GM18861 (cell line): ENCODE data around the gene NAV2.

Source experiments
- ATAC-seq: cut with Tn5 transposase; IDR thresholded peaks from one replicate; pipeline ENCODE4 v1.9.1; 2021; ENCODE audit not compliant: unreplicated experiment

Gene NAV2

DNA sequence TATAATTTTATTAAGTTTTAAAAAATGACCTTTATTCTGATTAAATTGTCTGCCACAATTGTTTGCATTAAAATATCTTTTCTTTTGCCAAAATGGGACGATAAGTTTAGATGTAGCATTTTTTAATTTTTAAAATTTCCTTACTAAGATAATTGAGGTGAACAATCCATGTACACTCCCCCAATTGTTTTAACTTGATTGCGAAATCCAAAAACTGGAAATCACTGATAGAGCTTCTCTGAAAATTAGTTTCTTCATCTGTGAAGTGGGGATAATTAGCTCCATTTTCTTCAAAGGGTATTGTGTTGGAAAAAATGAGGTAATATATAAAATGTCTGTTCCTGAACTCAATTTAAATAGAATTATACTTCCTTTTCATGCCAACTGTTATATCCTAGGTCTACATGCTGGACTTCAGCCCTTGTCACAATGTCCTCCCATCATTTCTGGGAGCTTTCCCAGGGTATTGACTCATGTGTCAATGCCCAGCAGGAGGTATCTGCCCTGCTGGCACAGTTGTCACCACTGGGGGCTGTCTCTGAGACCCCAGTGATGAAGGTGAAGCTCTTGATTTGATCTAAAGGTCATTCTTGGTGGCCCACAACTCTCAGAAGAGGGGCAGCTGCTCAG, 28.7 kb upstream of the NAV2 start:
- no peak for ATAC-seq

DNA sequence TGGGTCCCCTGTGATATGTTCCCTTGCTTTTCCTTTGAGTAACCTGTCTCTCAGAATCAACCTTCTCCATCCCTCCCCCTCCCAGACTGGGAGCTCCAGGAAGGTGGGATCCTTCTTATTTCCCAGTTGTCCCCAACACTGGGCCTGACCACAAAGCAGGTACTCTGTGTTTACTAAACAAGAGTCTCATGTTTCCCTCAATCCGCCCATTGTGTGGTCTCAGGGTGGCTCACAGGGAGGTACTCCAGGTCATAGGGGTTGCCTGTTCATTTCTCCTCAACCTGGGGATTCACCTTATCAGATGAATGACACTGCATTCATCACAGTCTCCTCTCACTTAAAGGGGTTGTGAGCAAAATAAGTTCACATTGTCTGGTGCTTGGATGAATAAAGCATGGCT, 26.4 kb upstream of the NAV2 start:
- no peak for ATAC-seq

DNA sequence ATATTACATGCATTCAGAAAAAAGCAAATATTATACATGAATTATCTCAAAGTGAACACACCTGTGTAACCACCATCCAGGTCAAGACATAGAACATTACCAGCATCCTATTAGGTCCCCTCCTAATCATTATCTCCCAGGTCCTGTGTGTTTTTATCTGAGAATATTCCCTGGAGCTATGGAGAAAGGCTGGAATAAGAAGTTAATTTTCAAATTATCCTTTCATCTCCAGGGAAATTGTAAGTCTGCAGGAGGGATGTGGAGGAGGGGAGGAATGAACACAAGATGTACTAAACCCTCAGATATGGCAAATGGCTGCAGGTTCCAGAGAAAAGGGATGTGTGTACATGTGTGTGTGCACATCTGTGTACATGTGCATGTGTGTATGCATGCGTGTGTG, 25.2 kb upstream of the NAV2 start:
- no peak for ATAC-seq

DNA sequence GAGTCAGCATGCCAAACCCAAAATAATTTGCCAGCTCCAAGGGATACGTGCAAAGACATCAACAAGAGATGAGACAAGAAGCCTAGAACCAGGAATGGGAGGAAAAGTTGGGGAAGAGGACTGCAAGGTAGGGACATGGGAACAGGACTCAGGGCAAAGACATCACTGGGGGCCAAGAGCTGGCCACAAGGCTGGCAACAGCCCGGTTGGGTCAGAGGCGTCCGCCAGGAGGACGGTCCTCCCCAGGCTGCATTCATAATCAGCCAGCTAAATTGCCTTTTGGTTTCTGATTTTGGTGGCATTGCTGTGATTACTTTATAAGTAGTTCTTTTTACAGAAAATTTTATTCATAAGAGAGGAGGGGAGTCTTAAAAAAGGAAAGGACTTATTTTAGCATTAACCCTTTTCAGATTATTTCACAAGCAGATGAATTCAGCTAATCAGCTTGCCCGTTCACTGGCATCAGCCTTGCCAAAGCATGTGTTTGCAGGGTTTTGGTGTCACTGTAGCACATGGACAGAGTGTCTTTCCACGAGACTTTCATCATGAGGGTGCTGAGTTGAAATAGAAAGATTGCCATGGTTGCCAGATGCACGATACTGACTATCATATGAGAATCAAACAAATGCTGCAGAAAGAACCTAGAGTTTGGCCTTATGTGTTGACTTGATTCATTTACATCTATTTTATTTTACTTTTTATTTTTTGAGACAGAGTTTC, 23.2 kb upstream of the NAV2 start:
- no peak for ATAC-seq

DNA sequence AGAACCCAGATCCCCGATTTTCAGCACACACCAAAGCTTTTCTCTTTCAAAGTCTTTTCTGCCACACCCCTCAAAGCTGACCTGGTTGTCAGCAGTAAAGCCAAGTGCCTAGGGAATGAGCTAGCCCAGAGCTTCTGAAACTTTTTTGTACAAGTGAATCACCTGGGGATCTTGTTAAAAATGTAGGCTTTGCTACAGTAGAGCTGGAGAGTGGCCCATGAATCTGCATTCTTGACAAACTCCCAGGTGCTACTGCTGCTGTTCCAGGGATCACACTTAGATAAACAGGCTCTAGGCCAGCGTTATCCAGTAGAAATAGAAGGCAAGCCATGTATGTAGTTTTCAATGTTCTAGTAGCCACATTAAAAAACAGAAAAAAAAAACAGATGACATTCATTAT, 21.8 kb upstream of the NAV2 start:
- no peak for ATAC-seq

DNA sequence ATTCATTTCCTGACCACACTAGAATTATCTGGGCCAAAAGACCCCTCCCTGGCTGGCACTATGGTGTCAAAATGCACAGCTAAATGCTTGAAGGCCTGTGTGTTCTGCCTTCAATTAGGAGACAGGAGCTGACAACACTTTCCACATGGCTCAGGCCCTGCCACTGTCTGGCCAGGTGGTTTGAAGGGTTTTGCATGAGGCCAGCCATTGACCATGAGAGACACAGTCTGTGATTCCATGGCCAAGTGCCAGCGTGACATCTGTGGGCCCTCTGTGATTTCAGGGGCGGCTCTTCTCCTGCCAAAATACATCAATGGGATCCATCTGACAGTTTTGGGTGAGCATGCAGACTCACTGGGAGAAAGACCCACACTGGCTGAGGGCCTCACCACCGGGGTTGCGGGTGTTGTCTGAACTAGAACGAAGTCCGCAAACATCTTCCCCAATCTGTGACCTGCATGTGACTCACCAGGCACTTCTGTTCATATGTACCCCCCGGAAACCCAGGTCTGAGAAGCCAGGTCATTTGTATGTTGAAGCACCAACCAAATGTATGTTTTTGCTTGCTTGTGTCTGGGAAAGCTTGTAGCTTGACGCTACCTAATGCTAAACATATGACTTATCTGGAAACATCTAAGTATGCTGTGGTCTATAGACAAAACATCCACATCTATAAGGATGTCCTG, 20.7 kb upstream of the NAV2 start:
- no peak for ATAC-seq

DNA sequence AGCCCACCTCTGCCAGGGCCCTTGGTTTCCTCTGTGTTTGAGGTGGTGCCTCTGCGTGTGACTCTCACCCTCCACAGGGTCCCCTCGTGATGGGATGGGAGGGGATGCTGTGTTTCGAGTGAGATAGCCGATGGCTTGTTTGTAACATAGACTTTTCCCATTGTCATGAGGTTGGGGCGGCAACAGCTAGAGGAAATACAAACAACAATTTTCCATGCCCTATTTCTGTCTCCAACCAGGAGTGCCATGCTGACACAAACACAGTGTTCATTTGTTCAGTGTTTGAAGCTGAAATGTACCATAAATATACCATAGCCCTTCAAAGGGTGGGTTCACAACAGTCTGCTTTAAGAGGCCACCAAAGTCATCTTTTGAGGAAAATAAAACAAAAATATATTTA, 19.5 kb upstream of the NAV2 start:
- ATAC-seq = no peak

DNA sequence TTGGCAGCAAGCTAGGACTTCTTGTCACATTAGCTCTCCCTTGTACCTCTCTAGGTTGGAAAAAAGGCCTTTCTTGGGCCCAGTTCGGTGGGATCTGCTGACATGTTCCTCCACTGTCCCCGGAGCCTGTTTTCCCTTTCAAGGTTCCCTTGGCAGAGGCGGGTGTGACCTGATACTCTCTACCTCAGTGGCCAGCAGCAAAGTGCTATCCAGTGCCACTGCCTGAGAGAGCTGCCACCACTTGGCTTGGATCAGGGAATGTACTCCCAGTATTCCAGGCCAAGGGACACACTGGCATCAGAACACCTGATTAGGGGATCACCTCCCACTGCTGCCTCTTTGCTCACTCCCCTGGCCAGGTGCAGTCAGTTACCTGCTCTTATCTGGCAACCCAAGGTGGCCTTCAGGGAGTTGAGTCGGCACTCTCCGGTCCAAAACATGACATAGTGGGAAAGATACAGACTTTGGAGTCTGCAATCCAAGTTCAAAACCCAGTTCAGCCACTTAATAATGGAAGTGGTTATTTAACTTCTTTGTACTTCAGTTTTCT, 17.8 kb upstream of the NAV2 start:
- no peak for ATAC-seq

DNA sequence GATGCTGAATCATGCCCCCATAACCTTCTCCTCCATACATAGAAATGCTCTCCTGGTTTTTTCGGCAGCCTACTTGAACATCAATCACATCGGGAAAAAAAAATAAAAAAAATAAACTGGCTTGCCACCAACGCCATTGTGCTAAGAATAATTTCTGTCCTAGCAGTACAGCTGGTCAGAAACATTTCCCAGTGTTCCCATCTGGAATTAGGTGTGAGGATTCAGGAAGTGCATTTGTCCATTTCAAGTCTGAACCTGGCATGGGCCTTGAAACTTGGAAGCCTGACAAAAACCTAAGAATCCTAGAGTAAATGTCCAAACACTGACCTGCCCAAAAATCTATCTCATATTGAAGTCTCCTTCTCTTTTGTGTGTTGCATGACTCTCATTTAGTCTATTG, 16.6 kb upstream of the NAV2 start:
- ATAC-seq = no peak

DNA sequence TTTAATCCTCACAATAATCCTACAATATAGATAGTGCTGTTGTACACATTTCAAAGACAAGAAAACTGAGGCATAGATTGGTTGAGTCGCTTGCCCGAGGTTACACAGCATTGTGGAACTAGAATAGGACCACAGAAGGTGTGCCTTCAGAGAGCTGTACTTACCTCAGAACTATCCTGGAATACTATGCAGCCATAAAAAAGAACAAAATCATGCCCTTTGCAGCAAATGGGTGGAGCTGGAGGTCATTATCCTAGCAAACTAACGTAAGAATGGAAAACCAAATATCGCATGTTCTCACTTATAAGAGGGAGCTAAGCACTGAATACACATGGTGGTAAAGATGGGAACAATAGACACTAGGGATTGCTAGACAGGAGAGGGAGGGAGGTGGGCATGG, 15.7 kb upstream of the NAV2 start:
- ATAC-seq = no peak

DNA sequence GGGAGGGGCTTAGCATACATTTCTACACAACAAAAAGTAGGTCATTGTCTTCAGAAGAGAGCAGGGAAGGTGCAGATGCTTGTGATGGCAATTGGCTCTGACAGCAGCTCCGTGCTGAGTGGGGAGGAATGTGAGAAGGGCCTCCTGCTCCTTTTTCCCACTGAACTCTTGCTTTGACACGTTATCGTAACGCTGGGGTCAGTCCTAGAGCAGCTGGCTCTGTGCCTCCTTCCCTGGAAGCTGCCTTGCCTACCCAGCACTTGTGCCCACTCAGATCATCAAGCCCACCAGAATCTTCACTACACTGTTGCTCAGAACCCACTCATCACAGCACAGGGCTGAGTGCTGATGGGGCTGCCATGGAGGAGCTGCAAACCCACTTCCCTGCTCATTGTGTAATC, 14.9 kb upstream of the NAV2 start:
- ATAC-seq = no peak

DNA sequence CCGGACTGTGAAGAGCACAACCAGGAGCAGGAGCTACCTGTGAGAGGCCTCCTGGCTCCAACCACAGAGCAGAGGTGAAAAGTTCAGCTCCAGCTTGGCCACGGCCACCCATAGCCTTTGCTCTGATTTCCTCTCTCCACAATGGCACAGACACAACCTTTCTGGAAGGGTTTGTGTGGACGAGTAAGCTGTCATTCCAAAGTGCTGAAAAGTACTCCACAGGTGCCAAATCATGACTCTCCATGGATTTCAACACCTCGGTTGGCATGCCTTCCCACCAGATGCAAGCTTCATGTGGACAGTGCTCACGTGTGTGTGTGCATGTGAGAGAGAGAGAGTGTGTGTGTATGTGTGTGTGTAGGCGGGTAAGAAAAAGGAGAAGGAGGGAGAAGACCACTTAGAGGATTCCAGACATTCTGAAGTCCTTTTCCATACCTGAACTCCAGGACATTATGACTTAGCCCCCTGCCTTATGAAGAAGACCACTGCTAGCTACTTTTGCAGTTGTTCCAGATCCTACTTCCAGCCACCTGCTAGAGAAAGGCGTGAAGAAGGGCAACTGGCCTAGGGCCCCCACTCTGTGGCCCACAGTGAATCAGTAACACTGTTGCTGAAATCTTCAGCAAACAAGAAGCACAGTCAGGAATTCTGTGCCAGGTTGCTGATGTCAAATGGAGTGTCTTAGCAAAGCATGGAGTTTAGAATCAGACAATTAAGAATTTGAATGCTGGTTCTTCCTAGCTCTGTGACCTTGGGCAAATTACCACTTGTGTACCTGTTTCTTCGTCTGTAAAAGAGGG, 13.9 kb upstream of the NAV2 start:
- no peak for ATAC-seq

DNA sequence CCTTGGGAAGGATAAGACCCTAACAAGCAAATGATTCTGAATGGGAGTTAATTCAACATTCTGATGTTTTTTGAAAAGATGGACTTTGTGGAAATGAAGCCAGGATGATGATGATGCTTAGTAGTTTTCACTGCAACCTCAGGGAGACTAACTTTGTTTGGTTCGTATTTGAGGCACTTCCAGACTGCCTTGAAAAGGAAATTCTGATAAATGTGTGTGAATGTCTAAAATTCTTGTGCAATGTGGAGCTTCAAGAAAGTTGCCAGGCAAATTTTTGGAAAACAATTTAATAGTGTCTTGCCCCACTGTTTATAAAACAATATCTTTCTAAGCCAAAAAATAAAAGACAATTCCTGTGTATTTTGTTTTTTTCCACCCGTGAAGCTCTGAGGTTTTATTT, 11.2 kb upstream of the NAV2 start:
- ATAC-seq = no peak

DNA sequence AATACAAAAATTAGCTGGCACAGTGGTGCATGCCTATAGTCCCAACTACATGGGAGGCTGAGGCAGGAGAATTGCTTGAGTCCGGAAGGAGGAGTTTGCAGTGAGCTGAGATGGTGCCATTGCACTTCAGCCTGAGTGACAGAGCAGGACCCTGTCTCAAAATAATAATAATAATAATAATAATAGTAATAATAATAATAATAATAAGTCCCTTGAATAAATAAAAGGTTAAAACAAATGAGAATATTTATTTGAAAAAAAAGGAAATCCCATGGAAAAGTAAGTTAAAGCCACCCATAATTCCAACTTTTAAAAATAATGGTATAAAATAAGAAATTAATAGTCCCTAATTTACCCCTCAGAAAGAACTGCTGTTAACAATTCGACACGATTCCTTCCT, 10.0 kb upstream of the NAV2 start:
- ATAC-seq = no peak

DNA sequence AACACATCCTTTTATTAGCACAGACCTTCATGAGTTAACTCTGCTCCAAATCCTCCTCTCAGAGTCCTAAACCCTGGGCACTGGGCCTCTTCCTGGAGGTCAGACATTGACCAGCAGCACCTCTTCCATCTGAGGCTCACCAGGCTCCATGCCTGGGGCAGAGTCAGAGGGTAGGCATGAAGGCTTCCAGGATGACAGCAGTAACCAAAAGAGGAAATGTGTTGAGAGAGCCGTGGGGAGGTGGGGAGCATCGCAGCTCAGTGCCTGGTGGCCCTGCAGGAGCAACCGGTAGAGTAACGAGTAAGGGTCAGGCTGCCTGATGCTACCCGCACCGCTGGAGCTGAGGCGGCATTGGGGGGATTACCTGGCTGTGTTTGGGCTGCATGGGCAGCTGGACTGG, 9.4 kb upstream of the NAV2 start:
- ATAC-seq = no peak

DNA sequence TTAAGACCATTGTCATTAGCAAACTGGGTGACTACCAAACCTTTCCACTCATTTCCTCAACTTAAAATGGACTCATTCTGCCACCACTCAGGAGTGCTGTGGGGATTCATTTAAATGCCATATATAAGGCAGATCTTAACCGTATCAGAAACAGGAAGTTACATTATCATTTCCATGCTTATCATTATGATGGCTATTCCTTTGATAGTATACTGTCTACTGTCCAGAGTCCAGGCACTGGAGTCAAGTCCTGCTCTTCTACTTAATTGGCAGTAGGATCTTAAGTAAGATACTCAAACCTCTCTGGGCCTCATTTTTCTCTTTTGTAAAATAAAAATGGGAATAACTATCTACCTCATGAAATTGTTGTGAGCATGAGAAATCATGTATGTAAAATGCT, 8.4 kb upstream of the NAV2 start:
- ATAC-seq = no peak

DNA sequence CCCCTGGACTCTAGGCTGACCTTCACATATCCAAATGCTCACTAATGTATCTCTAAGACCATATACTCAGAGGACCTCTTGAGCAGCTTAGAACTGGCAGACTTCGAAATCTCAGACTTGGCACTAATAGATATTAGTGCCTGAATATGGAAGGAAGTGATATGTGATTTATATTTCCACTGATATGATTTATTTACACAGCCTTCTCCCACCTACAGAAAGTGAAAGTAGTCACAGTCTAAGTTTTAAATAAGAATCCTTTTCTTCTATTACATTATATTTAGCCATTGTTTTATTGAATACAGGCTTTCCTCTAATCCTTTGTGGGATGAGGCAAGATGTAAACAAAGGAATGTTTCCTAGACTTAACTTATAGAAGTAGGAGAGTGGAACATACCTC, 6.7 kb upstream of the NAV2 start:
- ATAC-seq = no peak

DNA sequence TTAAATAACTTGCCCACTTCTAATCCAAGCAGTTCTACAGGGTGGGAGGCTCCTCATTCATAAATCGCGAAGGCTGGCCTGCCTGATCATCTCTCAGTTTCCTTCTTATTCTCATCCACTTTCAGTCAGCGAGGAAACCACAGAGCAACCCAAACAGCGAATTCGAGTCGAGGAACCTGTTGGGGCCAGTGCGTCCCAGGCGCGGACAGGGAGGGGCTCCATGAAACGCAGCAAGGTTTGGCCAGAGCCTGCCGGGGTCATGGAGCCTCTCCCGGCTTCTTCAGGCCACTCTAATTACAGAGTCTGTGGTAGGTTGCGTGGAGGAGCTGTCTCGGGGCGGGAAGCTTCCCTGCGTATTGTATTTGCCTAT, 741 bp upstream of the NAV2 start:
- ATAC-seq = no peak

DNA sequence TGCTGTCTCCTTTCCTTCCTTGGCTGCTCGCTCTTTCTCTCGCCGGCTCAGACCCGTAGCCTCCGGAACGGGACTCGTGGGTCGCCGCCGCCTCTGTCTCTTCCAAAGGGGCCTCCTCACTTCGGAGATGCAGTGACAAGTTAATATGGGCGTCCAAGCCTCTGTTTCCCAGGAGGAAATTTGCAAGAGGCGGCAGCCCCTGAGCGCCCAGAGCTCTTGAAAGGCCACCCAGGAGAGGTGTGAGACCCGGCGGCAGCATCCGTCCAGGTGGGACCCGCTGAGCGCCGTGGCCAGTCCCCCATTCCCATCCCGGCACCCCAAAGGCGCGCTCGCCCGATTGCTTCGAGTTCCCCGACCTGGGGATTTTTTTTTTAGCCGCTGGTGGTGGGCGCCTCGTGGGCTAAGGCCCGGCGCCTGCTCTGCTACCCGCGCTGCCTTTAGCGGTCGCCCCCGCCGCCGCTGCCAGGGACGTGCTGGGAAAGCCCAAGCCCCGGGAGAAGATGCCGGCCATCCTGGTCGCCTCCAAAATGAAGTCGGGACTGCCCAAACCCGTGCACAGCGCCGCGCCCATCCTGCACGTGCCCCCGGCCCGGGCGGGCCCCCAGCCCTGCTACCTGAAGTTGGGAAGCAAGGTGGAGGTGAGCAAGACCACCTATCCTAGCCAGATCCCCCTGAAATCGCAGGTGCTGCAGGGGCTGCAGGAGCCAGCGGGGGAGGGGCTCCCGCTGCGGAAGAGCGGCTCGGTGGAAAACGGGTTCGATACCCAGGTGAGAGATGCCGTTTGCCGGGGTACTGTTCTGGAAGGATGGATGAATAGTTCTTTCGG, 772 bp downstream of the NAV2 start:
- no peak for ATAC-seq

DNA sequence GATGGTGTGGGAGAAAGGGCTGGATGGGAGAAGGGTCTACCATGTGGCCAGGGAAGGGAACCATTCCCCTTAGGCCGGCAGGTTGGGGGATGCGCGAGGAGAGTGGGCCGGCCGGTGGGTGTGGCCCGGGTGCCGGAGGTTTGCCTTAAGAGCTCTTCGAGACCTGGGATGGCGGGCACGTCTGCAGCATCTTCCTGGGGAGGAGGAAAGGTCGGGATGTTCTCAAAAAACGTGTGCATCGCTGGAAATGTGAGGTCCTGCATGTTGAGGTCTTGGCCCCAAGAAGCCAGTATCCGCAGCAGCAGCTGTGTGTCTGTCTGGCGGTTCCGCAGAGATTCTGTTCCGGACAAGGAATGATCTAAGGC, 1.4 kb downstream of the NAV2 start:
- ATAC-seq = no peak
